HPDE6-E6E7 (cell line): Measurements from ENCODE around the gene ELL2.
"Not testable (repeated sequence)": the region's sequence is repeated elsewhere in the genome, so short reads cannot be mapped to it uniquely, and the experiment has no call there.

Source experiments
- DNase-seq: peaks from one replicate; pipeline ENCODE4 v3.0.0; 2011; ENCODE audit warnings: missing footprints; ENCODE audit errors: extremely low spot score

ELL2 gene

GRCh38 chr5:95930141-95930930, 31.3 kb downstream of the ELL2 start:
- DNase-seq: no peak

- DNase-seq: no peak
These were observed 32.9 kb downstream of the ELL2 start for GRCh38 chr5:95928724-95929253.

- no peak for DNase-seq
These were observed 33.5 kb downstream of the ELL2 start for GRCh38 chr5:95927927-95928723.

GRCh38 chr5:95927300-95927699, 34.4 kb downstream of the ELL2 start:
- DNase-seq: not testable (repeated sequence)

GRCh38 chr5:95925939-95926338, 35.7 kb downstream of the ELL2 start:
- DNase-seq: no peak

- no peak for DNase-seq
These were observed 36.3 kb downstream of the ELL2 start for GRCh38 chr5:95925378-95925744.

- DNase-seq: peak; percentile 49
These were observed 36.8 kb downstream of the ELL2 start for GRCh38 chr5:95924720-95925377.

- no peak for DNase-seq
These were observed 37.6 kb downstream of the ELL2 start for GRCh38 chr5:95923918-95924544.

GRCh38 chr5:95922798-95923197, 38.9 kb downstream of the ELL2 start:
- DNase-seq: no peak

GRCh38 chr5:95921501-95921900, 40.1 kb downstream of the ELL2 start:
- DNase-seq: no peak

- DNase-seq: no peak
These were observed 40.8 kb downstream of the ELL2 start for GRCh38 chr5:95920822-95921221.

- no peak for DNase-seq
These were observed 42.0 kb downstream of the ELL2 start for GRCh38 chr5:95919658-95920057.

- DNase-seq: no peak
These were observed 43.1 kb downstream of the ELL2 start for GRCh38 chr5:95918421-95919006.

- no peak for DNase-seq
These were observed 44.4 kb downstream of the ELL2 start for GRCh38 chr5:95917207-95917606.

GRCh38 chr5:95916687-95917085, 45.0 kb downstream of the ELL2 start:
- no peak for DNase-seq

- DNase-seq: no peak
These were observed 45.5 kb downstream of the ELL2 start for GRCh38 chr5:95915999-95916686.

- no peak for DNase-seq
These were observed 48.0 kb downstream of the ELL2 start for GRCh38 chr5:95913663-95914062.

GRCh38 chr5:95912029-95912428, 49.6 kb downstream of the ELL2 start:
- DNase-seq: no peak

- DNase-seq: no peak
These were observed 51.1 kb downstream of the ELL2 start for GRCh38 chr5:95910521-95910920.

GRCh38 chr5:95909738-95910137, 51.9 kb downstream of the ELL2 start:
- no peak for DNase-seq

GRCh38 chr5:95908799-95909198, 52.9 kb downstream of the ELL2 start:
- DNase-seq: no peak
